Activated CD8-positive, alpha-beta memory T cell treated with anti-CD3 and anti-CD28 coated beads, Interleukin-2, amount 10 ng/mL, durations not matched to agents 7 days and 5 days (primary cell): ENCODE measurements around the gene TSPAN33. TPM values are rescaled to one million over a fixed set of nuclear protein-coding genes. Genes with fewer than 3 reads are reported as not detected.
"Not testable (repeated sequence)": the region's sequence is repeated elsewhere in the genome, so short reads cannot be mapped to it uniquely, and the experiment has no call there.

ENCODE experiments used
- ATAC-seq: fragments of 150-1000 bp; cut with Tn5 transposase; one replicate; pipeline ENCODE4 v1.10.0; 2021; ENCODE audit warnings: moderate library complexity
- CTCF ChIA-PET: fragments of 350-600 bp; sonication (Branson Sonifier 250); formaldehyde crosslinking; loops from one replicate; lab custom pipeline; 2021; ENCODE audit warnings: antibody characterized with exemption; lab: Charles Lee
- DNase-seq: peaks from one replicate; pipeline ENCODE4 v3.0.0-alpha.2; 2020
- H3K27ac Mint-ChIP-seq: one replicate; pipeline ENCODE4 v1.8.0; 2021; ENCODE audit warnings: mild to moderate bottlenecking, mixed read lengths
- H3K27me3 Mint-ChIP-seq: one replicate; pipeline ENCODE4 v1.8.0; 2021; ENCODE audit warnings: mixed read lengths
- H3K36me3 Mint-ChIP-seq: one replicate; pipeline ENCODE4 v1.8.0; 2021; ENCODE audit warnings: mild to moderate bottlenecking, mixed read lengths
- H3K4me1 Mint-ChIP-seq: one replicate; pipeline ENCODE4 v1.8.0; 2021; ENCODE audit warnings: mixed read lengths
- H3K4me3 Mint-ChIP-seq: one replicate; pipeline ENCODE4 v1.8.0; 2021; ENCODE audit warnings: mild to moderate bottlenecking, moderate library complexity, mixed read lengths
- H3K9me3 Mint-ChIP-seq: one replicate; pipeline ENCODE4 v1.8.0; 2022; ENCODE audit warnings: low read depth, mixed read lengths
- total RNA-seq, 2 experiments: library from RNA; stranded (reverse); gene quantifications; one replicate each; pipeline ENCODE4 v1.2.3, GENCODE V29; 2021

TSPAN33 gene
- total RNA-seq, 2 experiments from 2014 or later, result 6.1 to 15.2 TPM

DNA sequence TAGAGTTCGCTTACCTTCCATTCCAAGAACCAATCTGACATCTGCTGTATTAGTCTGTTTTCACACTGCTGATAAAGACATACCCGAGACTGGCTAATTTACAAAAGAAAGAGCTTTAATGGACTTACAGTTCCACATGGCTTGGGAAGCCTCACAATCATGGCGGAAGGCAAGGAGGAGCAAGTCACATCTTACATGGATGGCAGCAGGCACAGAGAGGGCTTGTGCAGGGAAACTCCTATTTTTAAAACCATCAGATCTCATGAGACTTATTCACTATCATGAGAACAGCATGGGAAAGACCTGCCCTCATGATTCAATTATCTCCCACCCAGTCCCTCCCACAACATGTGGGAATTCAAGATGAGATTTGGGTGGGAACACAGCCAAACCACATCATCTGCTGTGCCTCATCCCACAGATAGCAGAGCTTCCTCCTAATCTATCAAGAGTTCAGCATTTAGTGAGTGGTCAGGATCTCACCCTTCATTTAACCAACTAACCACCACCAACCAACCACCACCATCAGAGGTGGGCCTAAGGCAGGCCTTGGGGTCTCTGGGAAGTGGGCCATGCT lies 22.9 kb upstream of the TSPAN33 start:
- not testable (repeated sequence) for ATAC-seq

GRCh38 chr7:129122078-129122750 lies 22.3 kb upstream of the TSPAN33 start:
- Mint-ChIP-seq H3K27me3 (peaks cover 24% of the 10 kb centered on the region), H3K4me3 (peak overlapping the region; percentile 55), H3K36me3 (peaks cover 25% of the 10 kb centered on the region), H3K9me3 (peaks cover 15% of the 10 kb centered on the region), H3K27ac (peak overlapping the region; percentile 79), H3K4me1 (peaks cover 24% of the 10 kb centered on the region)
- CTCF ChIA-PET, result interaction anchor here (0.6 to 2.2 kb wide), 6 partner anchors 22 to 701 kb away, joined by 3 to 13 read pairs (median 6); partner anchors contain the start of gene TSPAN33
- DNase-seq, result no peak
- no peak for ATAC-seq

More for the DNA sequence above, 22.9 kb upstream of the TSPAN33 start:
- Mint-ChIP-seq H3K27me3 (peaks cover 27% of the 10 kb centered on the region), H3K4me1 (peaks cover 24% of the 10 kb centered on the region), H3K9me3 (peaks cover 15% of the 10 kb centered on the region), H3K36me3 (peaks cover 25% of the 10 kb centered on the region), H3K27ac (peak overlapping the region; percentile 79)
- H3K4me3 Mint-ChIP-seq, DNase-seq: not testable (repeated sequence)
- CTCF ChIA-PET, result interaction anchor here (0.6 to 2.2 kb wide), 3 partner anchors 31 to 52 kb away, joined by 4 to 13 read pairs (median 10); no protein-coding TSS in a partner anchor

DNA sequence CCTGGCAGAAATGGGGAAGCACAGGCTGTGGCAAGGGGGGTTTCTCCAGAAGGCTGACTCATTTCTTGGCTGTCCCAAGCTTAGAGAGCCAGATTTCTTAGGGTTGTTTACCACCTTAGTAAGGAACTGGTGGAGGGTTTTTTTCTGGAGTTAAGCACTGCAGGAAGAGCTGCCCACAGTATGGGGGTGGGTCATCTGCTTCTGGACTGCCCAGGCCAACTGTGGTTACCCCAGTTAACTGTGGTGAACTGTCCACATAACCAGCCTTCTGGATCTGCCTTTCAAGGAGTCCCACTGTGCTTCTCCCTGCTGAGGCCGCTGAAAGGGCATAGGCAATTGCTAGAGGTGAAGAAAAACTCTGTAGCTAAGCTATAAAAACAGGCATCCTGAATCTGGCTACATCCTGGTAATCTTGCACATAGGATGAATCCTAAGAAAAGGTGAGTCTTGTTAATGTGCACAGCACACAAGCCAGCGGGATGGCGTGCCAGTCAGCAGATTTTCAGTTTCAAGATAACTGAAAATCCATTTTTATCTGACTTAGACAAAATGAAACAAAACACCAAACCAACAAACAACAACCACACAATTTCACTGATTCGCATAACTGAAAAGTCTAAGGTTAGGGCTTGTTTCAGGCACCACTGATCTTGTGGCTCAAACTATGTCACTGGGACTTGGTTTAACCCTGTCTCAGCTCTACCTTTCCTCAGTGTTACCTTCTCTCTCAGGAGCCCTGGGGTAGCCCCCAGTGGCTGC lies 21.6 kb upstream of the TSPAN33 start:
- Mint-ChIP-seq H3K27me3 (peaks cover 24% of the 10 kb centered on the region), H3K36me3 (peaks cover 25% of the 10 kb centered on the region), H3K27ac (peak overlapping the region; percentile 79), H3K4me1 (peaks cover 24% of the 10 kb centered on the region), H3K4me3 (peak overlapping the region; percentile 55), H3K9me3 (peaks cover 13% of the 10 kb centered on the region)
- DNase-seq (peak; percentile 62), ATAC-seq (peak; percentile 82)
- CTCF ChIA-PET, result interaction anchor here (1.3 to 2.2 kb wide), 4 partner anchors 21 to 239 kb away, joined by 4 to 13 read pairs (median 8); partner anchors contain the start of gene TSPAN33

DNA sequence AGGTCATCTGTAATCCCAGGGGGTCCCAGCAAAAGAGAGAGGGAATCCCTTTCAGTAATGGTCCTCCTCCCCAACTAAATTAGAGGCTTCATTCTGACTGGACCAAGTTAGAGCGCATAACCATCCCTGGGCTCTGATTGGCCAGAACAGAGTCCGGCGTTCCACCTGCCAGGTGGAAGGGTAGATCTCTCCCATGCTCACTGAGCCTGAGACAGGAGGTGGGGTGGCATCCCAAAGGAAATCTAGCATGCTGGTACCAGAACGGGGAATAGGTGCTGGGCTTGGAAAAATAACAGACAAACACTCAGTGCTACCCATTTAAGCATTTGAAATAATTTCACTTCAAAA lies 21.0 kb upstream of the TSPAN33 start:
- Mint-ChIP-seq H3K9me3 (peaks cover 13% of the 10 kb centered on the region), H3K27ac (peak overlapping the region; percentile 79), H3K36me3 (peaks cover 25% of the 10 kb centered on the region), H3K27me3 (peaks cover 24% of the 10 kb centered on the region), H3K4me3 (peak overlapping the region; percentile 55), H3K4me1 (peaks cover 24% of the 10 kb centered on the region)
- CTCF ChIA-PET, result interaction anchor here (1.7 to 2.2 kb wide), 3 partner anchors 21 to 40 kb away, joined by 7 to 13 read pairs (median 10); partner anchors contain the start of gene TSPAN33
- no peak for DNase-seq
- no peak for ATAC-seq

- no peak for DNase-seq
- Mint-ChIP-seq H3K4me1 (peaks cover 24% of the 10 kb centered on the region), H3K27ac (no peak overlapping the region), H3K36me3 (peaks cover 8% of the 10 kb centered on the region), H3K27me3 (peaks cover 15% of the 10 kb centered on the region), H3K9me3 (peaks cover 2% of the 10 kb centered on the region), H3K4me3 (no peak overlapping the region)
- CTCF ChIA-PET, result interaction anchor here (0.7 to 1.2 kb wide), 3 partner anchors 34 to 37 kb away, joined by 3 to 5 read pairs (median 3); no protein-coding TSS in a partner anchor
- ATAC-seq, result no peak
Measured at GRCh38 chr7:129126314-129126713, 18.2 kb upstream of the TSPAN33 start.

- no peak overlapping the region for H3K4me3 Mint-ChIP-seq
- H3K27ac Mint-ChIP-seq, result no peak overlapping the region
- peaks cover under 1% of the 10 kb centered on the region for H3K36me3 Mint-ChIP-seq
- H3K4me1 Mint-ChIP-seq, result peaks cover 16% of the 10 kb centered on the region
- DNase-seq (no peak), ATAC-seq (no peak)
- peaks cover 15% of the 10 kb centered on the region for H3K27me3 Mint-ChIP-seq
- CTCF ChIA-PET, result interaction anchor here (1.2 kb wide), 1 partner anchor 35 kb away, joined by 5 read pairs; no protein-coding TSS in a partner anchor
- H3K9me3 Mint-ChIP-seq, result no peaks in the 10 kb centered on the region
Measured at GRCh38 chr7:129127154-129127553, 17.4 kb upstream of the TSPAN33 start.

GRCh38 chr7:129127601-129128000 lies 16.9 kb upstream of the TSPAN33 start:
- Mint-ChIP-seq H3K27me3 (peaks cover 15% of the 10 kb centered on the region), H3K4me3 (no peak overlapping the region), H3K27ac (no peak overlapping the region), H3K9me3 (no peaks in the 10 kb centered on the region), H3K36me3 (no peaks in the 10 kb centered on the region), H3K4me1 (peaks cover 12% of the 10 kb centered on the region)
- CTCF ChIA-PET, result interaction anchor here (1.2 to 2.1 kb wide), 2 partner anchors 36 kb away, joined by 4 to 5 read pairs; no protein-coding TSS in a partner anchor
- DNase-seq (no peak), ATAC-seq (no peak)

- no peaks in the 10 kb centered on the region for H3K36me3 Mint-ChIP-seq
- H3K9me3 Mint-ChIP-seq, result no peaks in the 10 kb centered on the region
- CTCF ChIA-PET, result interaction anchor here (1.4 kb wide), 1 partner anchor 43 kb away, joined by 3 read pairs; no protein-coding TSS in a partner anchor
- peaks cover 21% of the 10 kb centered on the region for H3K4me1 Mint-ChIP-seq
- no peak overlapping the region for H3K4me3 Mint-ChIP-seq
- H3K27ac Mint-ChIP-seq, result peak overlapping the region; percentile 2
- ATAC-seq (no peak), DNase-seq (no peak)
- H3K27me3 Mint-ChIP-seq, result no peaks in the 10 kb centered on the region
Measured at GRCh38 chr7:129134356-129134987, 10.0 kb upstream of the TSPAN33 start.

- no peaks in the 10 kb centered on the region for H3K9me3 Mint-ChIP-seq
- H3K4me3 Mint-ChIP-seq, result no peak overlapping the region
- CTCF ChIA-PET, result interaction anchor here (1.0 to 1.5 kb wide), 2 partner anchors 27 to 45 kb away, joined by 5 to 6 read pairs; no protein-coding TSS in a partner anchor
- no peaks in the 10 kb centered on the region for H3K36me3 Mint-ChIP-seq
- ATAC-seq, result peak; percentile 57
- no peak for DNase-seq
- peaks cover 5% of the 10 kb centered on the region for H3K27me3 Mint-ChIP-seq
- peaks cover 21% of the 10 kb centered on the region for H3K4me1 Mint-ChIP-seq
- H3K27ac Mint-ChIP-seq, result peak overlapping the region; percentile 77
Measured at GRCh38 chr7:129136887-129137642, 7.4 kb upstream of the TSPAN33 start.

GRCh38 chr7:129143724-129144094 lies 798 bp upstream of the TSPAN33 start:
- ATAC-seq (no peak), DNase-seq (no peak)
- Mint-ChIP-seq H3K4me1 (peaks cover 20% of the 10 kb centered on the region), H3K9me3 (no peaks in the 10 kb centered on the region), H3K27me3 (peaks cover 37% of the 10 kb centered on the region), H3K4me3 (peak overlapping the region; percentile 84), H3K27ac (no peak overlapping the region), H3K36me3 (no peaks in the 10 kb centered on the region)
- CTCF ChIA-PET, result interaction anchor here (0.8 to 5.2 kb wide), 5 partner anchors 14 to 45 kb away, joined by 3 to 36 read pairs (median 5); no protein-coding TSS in a partner anchor

GRCh38 chr7:129144834-129145668 lies 544 bp downstream of the TSPAN33 start:
- peak; percentile 21 for ATAC-seq
- Mint-ChIP-seq H3K9me3 (no peaks in the 10 kb centered on the region), H3K4me3 (peak overlapping the region; percentile 73), H3K27me3 (peaks cover 36% of the 10 kb centered on the region), H3K27ac (no peak overlapping the region), H3K4me1 (peaks cover 20% of the 10 kb centered on the region), H3K36me3 (no peaks in the 10 kb centered on the region)
- CTCF ChIA-PET, result interaction anchor here (0.8 to 5.2 kb wide), 6 partner anchors 15 to 74 kb away, joined by 3 to 36 read pairs (median 5); no protein-coding TSS in a partner anchor
- peak; percentile 45 for DNase-seq
